BJ (cell line): ENCODE data around the gene CD82. TPM values are rescaled to one million over a fixed set of nuclear protein-coding genes. Genes with fewer than 3 reads are reported as not detected.

Experiments used
- CTCF ChIA-PET: fragments of 350-600 bp; formaldehyde crosslinking; extraction: SDS; loops from one replicate; lab custom pipeline; 2021; ENCODE audit warnings: antibody characterized with exemption, inconsistent platforms; lab: Yijun Ruan, JAX
- POLR2A ChIA-PET: fragments of 300-600 bp; sonication (Branson Sonifier 250); formaldehyde crosslinking; extraction: SDS; loops from one replicate; lab custom pipeline; 2021; ENCODE audit warnings: antibody characterized with exemption; lab: Charles Lee
- DNase-seq: peaks from one replicate; pipeline ENCODE4 v3.0.0-alpha.2; 2011; ENCODE audit warnings: low read depth
- H3K27me3 ChIP-seq: 2 replicates; pipeline ENCODE4 v1.6.0; 2011; ENCODE audit warnings: low read length; ENCODE audit not compliant: control insufficient read depth, insufficient read depth
- H3K36me3 ChIP-seq: 2 replicates; pipeline ENCODE4 v1.5.1; 2011; ENCODE audit warnings: low read length; ENCODE audit not compliant: control insufficient read depth, insufficient read depth
- H3K4me3 ChIP-seq: 2 replicates; pipeline ENCODE4 v1.5.1; 2011; ENCODE audit warnings: low read depth, mild to moderate bottlenecking, control low read depth, low read length
- CTCF ChIP-seq: IDR thresholded peaks from 2 replicates; pipeline ENCODE4 v1.5.1; 2011; ENCODE audit warnings: low read depth, mild to moderate bottlenecking, control low read depth, inconsistent platforms, low read length, moderate library complexity; ENCODE audit not compliant: insufficient read depth
- polyA plus RNA-seq: library from polyadenylated mRNA; depleted of rRNA; stranded (reverse); fragments of >200 nt; gene quantifications from 2 replicates; pipeline ENCODE4 v1.2.3, GENCODE V29; 2011

Gene CD82
- polyA plus RNA-seq, 1 experiment: 28.1 TPM

- CTCF ChIA-PET: no interaction called here
- no peak for DNase-seq
- no peaks in the 10 kb centered on the region for H3K36me3 ChIP-seq
- no peak overlapping the region for H3K4me3 ChIP-seq
- peaks cover 13% of the 10 kb centered on the region for H3K27me3 ChIP-seq
- POLR2A ChIA-PET: no interaction called here
- TF ChIP-seq CTCF: no peak
Observed at GRCh38 chr11:44519989-44520737, 45.3 kb upstream of the CD82 start.

GRCh38 chr11:44521148-44521547, 44.3 kb upstream of the CD82 start:
- no peak overlapping the region for H3K4me3 ChIP-seq
- ChIA-PET CTCF (interaction anchor here (1.0 kb wide), 1 partner anchor 13 kb away, joined by 3 read pairs; no protein-coding TSS in a partner anchor), POLR2A (no interaction called here)
- no peaks in the 10 kb centered on the region for H3K36me3 ChIP-seq
- peaks cover 13% of the 10 kb centered on the region for H3K27me3 ChIP-seq
- no peak for TF ChIP-seq CTCF
- no peak for DNase-seq

GRCh38 chr11:44522294-44522693, 43.2 kb upstream of the CD82 start:
- H3K36me3 ChIP-seq: no peaks in the 10 kb centered on the region
- H3K4me3 ChIP-seq: no peak overlapping the region
- no peak for DNase-seq
- peaks cover 13% of the 10 kb centered on the region for H3K27me3 ChIP-seq
- TF ChIP-seq CTCF: no peak
- ChIA-PET POLR2A (no interaction called here), CTCF (interaction anchor here (0.5 to 1.0 kb wide), 2 partner anchors 12 to 23 kb away, joined by 3 read pairs; no protein-coding TSS in a partner anchor)

GRCh38 chr11:44524346-44524745, 41.1 kb upstream of the CD82 start:
- POLR2A ChIA-PET: interaction anchor here (0.6 kb wide), 1 partner anchor 12 kb away, joined by 5 read pairs; no protein-coding TSS in a partner anchor
- peaks cover 8% of the 10 kb centered on the region for H3K27me3 ChIP-seq
- CTCF ChIA-PET: interaction anchor here (0.7 to 1.1 kb wide), 4 partner anchors 14 to 238 kb away, joined by 3 read pairs; no protein-coding TSS in a partner anchor
- no peak for DNase-seq
- no peak for TF ChIP-seq CTCF
- no peaks in the 10 kb centered on the region for H3K36me3 ChIP-seq
- H3K4me3 ChIP-seq: no peak overlapping the region

GRCh38 chr11:44524751-44525201, 40.7 kb upstream of the CD82 start:
- Histone ChIP-seq H3K4me3 (no peak overlapping the region), H3K27me3 (peaks cover 6% of the 10 kb centered on the region; the same call in 1 of the 2 replicates), H3K36me3 (no peaks in the 10 kb centered on the region)
- POLR2A ChIA-PET: no interaction called here
- no peak for DNase-seq
- TF ChIP-seq CTCF: no peak
- CTCF ChIA-PET: interaction anchor here (0.8 to 1.1 kb wide), 3 partner anchors 27 to 239 kb away, joined by 3 read pairs; no protein-coding TSS in a partner anchor
